ENCODE data around the gene EEF1G. TPM values are rescaled to one million over a fixed set of nuclear protein-coding genes. Genes with fewer than 3 reads are reported as not detected.
"Not testable (repeated sequence)": the region's sequence is repeated elsewhere in the genome, so short reads cannot be mapped to it uniquely, and the experiment has no call there.

EEF1G gene
- polyA plus RNA-seq, 1 donor, result 2,426 TPM

GRCh38 chr11:62569611-62570010 lies 4.1 kb downstream of the EEF1G start:
- Histone ChIP-seq H3K4me1 (ENCODE audit: control insufficient read depth, insufficient read depth, low read length) (peaks cover 15% of the 10 kb centered on the region), H3K4me3 (ENCODE audit: low read length) (no peak overlapping the region), H3K36me3 (ENCODE audit: control insufficient read depth, insufficient read depth, low read length) (peaks cover 70% of the 10 kb centered on the region), H3K27me3 (ENCODE audit: control insufficient read depth, insufficient read depth, low read length) (no peaks in the 10 kb centered on the region), H3K27ac (ENCODE audit: low read length) (no peak overlapping the region), H3K9me3 (ENCODE audit: control insufficient read depth, low read depth, low read length) (no peaks in the 10 kb centered on the region)
- no peak for DNase-seq
- WGBS (ENCODE audit: insufficient coverage, low lambda C conversion rate), result no CpG with 5 or more reads among the region's 1 CpG

DNA sequence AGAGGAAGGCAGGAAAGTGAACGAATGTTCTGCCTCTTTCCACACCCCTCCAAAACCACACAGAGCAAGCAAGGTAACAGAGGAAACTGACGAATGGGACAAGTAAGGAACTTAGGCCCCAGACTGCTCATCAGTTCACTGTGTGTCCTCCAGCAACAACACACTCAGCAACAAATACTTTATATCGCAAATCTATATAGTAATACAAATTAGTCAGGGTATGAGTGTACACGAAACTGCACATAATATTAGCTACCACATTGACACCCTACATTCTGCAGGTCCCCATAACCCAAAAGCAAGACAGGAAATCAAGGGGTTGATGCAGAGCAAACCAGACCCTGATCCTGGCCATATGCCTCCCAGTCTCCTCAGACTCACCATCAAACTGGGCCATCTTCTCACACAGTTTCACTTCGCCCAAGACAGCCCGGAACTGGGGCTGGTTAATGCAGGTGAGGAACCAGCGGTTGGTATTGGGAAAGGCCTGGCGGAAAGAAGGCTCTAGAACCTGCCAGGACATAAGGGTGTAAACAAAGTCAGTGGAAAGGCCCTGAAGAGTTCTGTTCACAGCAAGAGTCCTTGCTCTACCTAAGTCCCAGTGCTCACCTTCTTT lies 6.6 kb downstream of the EEF1G start:
- no CpG with 5 or more reads among the region's 8 CpGs for WGBS (ENCODE audit: insufficient coverage, low lambda C conversion rate)
- no peak overlapping the region for H3K27ac ChIP-seq (ENCODE audit: low read length)
- no peak for DNase-seq
- H3K36me3 ChIP-seq (ENCODE audit: control insufficient read depth, insufficient read depth, low read length), result peaks cover 84% of the 10 kb centered on the region
- no peak overlapping the region for H3K4me3 ChIP-seq (ENCODE audit: low read length)
- H3K27me3 ChIP-seq (ENCODE audit: control insufficient read depth, insufficient read depth, low read length), result no peaks in the 10 kb centered on the region
- H3K9me3 ChIP-seq (ENCODE audit: control insufficient read depth, low read depth, low read length), result no peaks in the 10 kb centered on the region
- H3K4me1 ChIP-seq (ENCODE audit: control insufficient read depth, insufficient read depth, low read length), result peaks cover 13% of the 10 kb centered on the region

GRCh38 chr11:62566247-62566646 lies 7.4 kb downstream of the EEF1G start:
- 95% methylated on average over 7 of the region's 8 CpGs for WGBS (ENCODE audit: insufficient coverage, low lambda C conversion rate)
- Histone ChIP-seq H3K4me1 (ENCODE audit: control insufficient read depth, insufficient read depth, low read length) (peaks cover 19% of the 10 kb centered on the region), H3K36me3 (ENCODE audit: control insufficient read depth, insufficient read depth, low read length) (peaks cover 80% of the 10 kb centered on the region), H3K4me3 (ENCODE audit: low read length) (no peak overlapping the region), H3K27me3 (ENCODE audit: control insufficient read depth, insufficient read depth, low read length) (no peaks in the 10 kb centered on the region), H3K9me3 (ENCODE audit: control insufficient read depth, low read depth, low read length) (no peaks in the 10 kb centered on the region), H3K27ac (ENCODE audit: low read length) (no peak overlapping the region)
- no peak for DNase-seq

- Histone ChIP-seq H3K36me3 (ENCODE audit: control insufficient read depth, insufficient read depth, low read length) (peaks cover 72% of the 10 kb centered on the region), H3K27me3 (ENCODE audit: control insufficient read depth, insufficient read depth, low read length) (no peaks in the 10 kb centered on the region), H3K4me3 (ENCODE audit: low read length) (no peak overlapping the region), H3K4me1 (ENCODE audit: control insufficient read depth, insufficient read depth, low read length) (peaks cover 26% of the 10 kb centered on the region), H3K27ac (ENCODE audit: low read length) (peak overlapping the region; percentile 22), H3K9me3 (ENCODE audit: control insufficient read depth, low read depth, low read length) (no peaks in the 10 kb centered on the region)
- WGBS (ENCODE audit: insufficient coverage, low lambda C conversion rate), result 17% methylated on average over 1 of the region's 5 CpGs
- no peak for DNase-seq
Observed at GRCh38 chr11:62565100-62565802, 8.4 kb downstream of the EEF1G start.

DNA sequence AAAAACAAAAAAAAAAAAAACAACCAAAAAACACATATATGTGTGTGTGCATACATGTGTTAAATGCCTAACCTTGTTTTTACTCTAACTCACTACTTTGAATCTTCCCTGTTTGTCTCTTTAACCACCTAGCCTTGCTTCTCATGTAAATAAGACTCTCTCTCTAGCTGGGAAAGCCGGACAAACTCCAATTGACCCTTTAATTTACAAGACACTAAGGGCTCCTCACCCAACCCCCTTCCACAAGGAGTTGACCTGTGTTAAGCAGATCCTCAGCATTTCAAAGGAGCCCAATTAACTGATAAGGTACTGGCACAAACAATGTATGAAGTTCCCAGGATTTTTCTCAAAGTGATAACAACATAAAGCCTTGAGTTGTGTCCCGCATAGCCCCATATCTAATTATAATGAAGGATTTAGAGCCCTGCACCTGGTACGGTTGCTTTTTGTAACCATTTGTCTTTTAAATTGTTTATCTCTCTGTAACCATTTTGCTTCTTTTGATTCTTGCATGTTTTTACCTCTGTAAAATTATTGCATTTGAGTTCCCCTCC lies 11.9 kb downstream of the EEF1G start:
- not testable (repeated sequence) for H3K4me3 ChIP-seq (ENCODE audit: low read length); H3K27me3 ChIP-seq (ENCODE audit: control insufficient read depth, insufficient read depth, low read length); H3K9me3 ChIP-seq (ENCODE audit: control insufficient read depth, low read depth, low read length); DNase-seq
- WGBS (ENCODE audit: insufficient coverage, low lambda C conversion rate), result 0% methylated on average over 1 of the region's 3 CpGs
- Histone ChIP-seq H3K4me1 (ENCODE audit: control insufficient read depth, insufficient read depth, low read length) (peaks cover 41% of the 10 kb centered on the region), H3K36me3 (ENCODE audit: control insufficient read depth, insufficient read depth, low read length) (peaks cover 64% of the 10 kb centered on the region), H3K27ac (ENCODE audit: low read length) (peak overlapping the region; percentile 26)

GRCh38 chr11:62560566-62561103 lies 13.1 kb downstream of the EEF1G start:
- H3K36me3 ChIP-seq (ENCODE audit: control insufficient read depth, insufficient read depth, low read length), result peaks cover 53% of the 10 kb centered on the region
- DNase-seq, result peak; percentile 94 to 95

DNA sequence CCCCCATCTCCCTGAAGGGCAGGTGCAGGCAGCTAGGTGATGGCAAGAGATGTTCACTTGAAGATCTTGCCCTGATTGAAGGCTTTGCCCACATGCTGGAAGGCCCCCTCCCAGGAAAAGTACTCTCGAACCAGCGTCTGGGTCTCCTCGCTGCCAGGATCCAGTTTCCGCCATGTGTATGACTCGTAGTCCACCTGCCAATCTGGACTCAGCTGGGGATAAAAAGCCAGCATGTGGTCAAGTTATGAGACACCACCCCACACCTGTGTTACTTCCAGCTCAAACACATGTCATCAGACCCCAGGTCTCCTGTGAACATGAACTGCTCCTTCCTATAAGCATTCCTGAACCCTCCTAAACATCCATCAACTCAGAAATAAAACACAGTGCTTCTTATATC lies 14.1 kb downstream of the EEF1G start:
- H3K4me1 ChIP-seq (ENCODE audit: control insufficient read depth, insufficient read depth, low read length), result peaks cover 53% of the 10 kb centered on the region
- no CpG with 5 or more reads among the region's 5 CpGs for WGBS (ENCODE audit: insufficient coverage, low lambda C conversion rate)
- H3K4me3 ChIP-seq (ENCODE audit: low read length); DNase-seq; H3K27me3 ChIP-seq (ENCODE audit: control insufficient read depth, insufficient read depth, low read length); H3K9me3 ChIP-seq (ENCODE audit: control insufficient read depth, low read depth, low read length); H3K27ac ChIP-seq (ENCODE audit: low read length): not testable (repeated sequence)
- H3K36me3 ChIP-seq (ENCODE audit: control insufficient read depth, insufficient read depth, low read length), result peaks cover 46% of the 10 kb centered on the region

More at GRCh38 chr11:62560566-62561103, 13.1 kb downstream of the EEF1G start:
- no peaks in the 10 kb centered on the region for H3K9me3 ChIP-seq (ENCODE audit: control insufficient read depth, low read depth, low read length)
- H3K27ac ChIP-seq (ENCODE audit: low read length), result peak overlapping the region; percentile 64
- no peak overlapping the region for H3K4me3 ChIP-seq (ENCODE audit: low read length)
- peaks cover 49% of the 10 kb centered on the region for H3K4me1 ChIP-seq (ENCODE audit: control insufficient read depth, insufficient read depth, low read length)
- no CpG with 5 or more reads among the region's 2 CpGs for WGBS (ENCODE audit: insufficient coverage, low lambda C conversion rate)
- no peaks in the 10 kb centered on the region for H3K27me3 ChIP-seq (ENCODE audit: control insufficient read depth, insufficient read depth, low read length)

DNA sequence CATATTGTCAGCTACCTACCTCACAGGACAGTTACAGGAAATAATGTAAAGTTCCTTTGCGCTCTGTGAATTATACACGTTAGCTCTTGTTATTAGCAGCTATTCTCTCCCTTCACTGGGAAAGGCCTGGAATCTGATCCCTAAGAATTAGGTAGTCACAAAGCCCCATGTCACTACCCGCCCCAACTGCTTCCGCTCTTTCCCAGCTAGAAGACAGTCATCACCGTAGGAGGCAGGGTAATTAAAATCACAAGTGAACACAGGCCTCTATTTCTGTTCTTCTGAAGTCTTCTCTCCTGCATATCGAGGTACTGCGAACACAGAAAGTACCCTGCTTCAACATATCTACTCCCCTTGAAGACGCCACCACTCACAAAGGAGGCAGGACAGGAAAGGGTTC lies 14.5 kb downstream of the EEF1G start:
- H3K27ac ChIP-seq (ENCODE audit: low read length), result no peak overlapping the region
- no peak for DNase-seq
- H3K36me3 ChIP-seq (ENCODE audit: control insufficient read depth, insufficient read depth, low read length), result peaks cover 46% of the 10 kb centered on the region
- WGBS (ENCODE audit: insufficient coverage, low lambda C conversion rate), result no CpG with 5 or more reads among the region's 8 CpGs
- peaks cover 57% of the 10 kb centered on the region for H3K4me1 ChIP-seq (ENCODE audit: control insufficient read depth, insufficient read depth, low read length)
- no peaks in the 10 kb centered on the region for H3K27me3 ChIP-seq (ENCODE audit: control insufficient read depth, insufficient read depth, low read length)
- no peak overlapping the region for H3K4me3 ChIP-seq (ENCODE audit: low read length)
- no peaks in the 10 kb centered on the region for H3K9me3 ChIP-seq (ENCODE audit: control insufficient read depth, low read depth, low read length)

DNA sequence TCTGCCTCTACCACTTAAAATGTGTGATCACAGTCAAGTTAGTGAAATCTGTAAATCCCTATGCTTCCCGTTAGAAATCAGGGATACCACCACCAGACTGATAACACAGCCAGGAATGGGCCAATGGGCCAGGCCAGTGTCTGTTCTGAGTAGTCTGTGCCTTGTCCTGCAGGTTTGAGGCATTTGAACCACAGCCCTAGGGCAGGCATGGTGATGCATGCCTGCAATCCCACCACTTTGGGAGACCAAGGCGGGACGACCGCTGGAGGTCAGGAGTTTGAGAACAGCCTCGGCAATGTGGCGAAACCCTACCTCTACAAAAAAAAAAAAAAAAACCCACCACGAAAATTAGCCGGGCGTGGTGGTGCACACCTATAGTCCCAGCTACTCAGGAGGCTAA lies 15.0 kb downstream of the EEF1G start:
- H3K27me3 ChIP-seq (ENCODE audit: control insufficient read depth, insufficient read depth, low read length), result no peaks in the 10 kb centered on the region
- H3K27ac ChIP-seq (ENCODE audit: low read length), result peak overlapping the region; percentile 47
- no CpG with 5 or more reads among the region's 9 CpGs for WGBS (ENCODE audit: insufficient coverage, low lambda C conversion rate)
- H3K36me3 ChIP-seq (ENCODE audit: control insufficient read depth, insufficient read depth, low read length), result peaks cover 42% of the 10 kb centered on the region
- H3K4me1 ChIP-seq (ENCODE audit: control insufficient read depth, insufficient read depth, low read length), result peaks cover 63% of the 10 kb centered on the region
- H3K4me3 ChIP-seq (ENCODE audit: low read length), result no peak overlapping the region
- no peaks in the 10 kb centered on the region for H3K9me3 ChIP-seq (ENCODE audit: control insufficient read depth, low read depth, low read length)
- no peak for DNase-seq

DNA sequence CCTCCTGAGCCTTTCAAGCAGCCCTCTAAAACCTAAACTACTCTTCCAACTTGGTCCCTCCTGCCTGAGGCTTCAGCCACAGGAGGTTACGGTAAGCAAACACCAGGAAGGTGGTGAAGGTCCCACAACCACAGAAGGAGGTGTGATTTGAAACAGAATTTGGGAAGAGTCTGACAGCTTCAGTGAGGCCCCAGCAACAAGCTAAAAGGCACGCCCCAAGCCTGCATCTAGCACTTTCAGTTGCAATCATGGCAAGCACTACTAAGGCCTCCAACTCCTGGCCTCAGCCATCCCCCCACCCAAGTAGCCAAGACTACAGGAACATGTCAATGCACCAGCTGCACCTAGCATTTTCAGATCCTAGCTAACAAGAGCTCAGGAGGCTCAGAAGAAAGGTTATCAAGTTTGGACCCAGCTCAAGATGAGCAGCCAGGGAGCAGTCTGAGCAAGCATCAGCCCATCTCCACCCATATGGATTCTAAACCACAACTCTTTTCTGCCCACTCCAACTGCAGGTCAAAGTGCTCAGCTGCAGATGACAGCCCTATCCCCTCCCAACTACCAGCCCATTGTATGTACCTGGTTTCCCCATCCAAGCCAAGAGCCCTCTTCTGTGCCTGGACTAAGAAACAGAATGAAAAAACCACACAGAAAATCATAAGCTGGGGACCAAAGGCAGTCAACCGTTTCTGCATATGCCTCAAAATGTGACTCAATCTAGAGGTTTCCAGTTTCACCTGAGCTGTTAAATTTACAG lies 16.6 kb downstream of the EEF1G start:
- Histone ChIP-seq H3K27ac (ENCODE audit: low read length) (peak overlapping the region; percentile 47), H3K36me3 (ENCODE audit: control insufficient read depth, insufficient read depth, low read length) (peaks cover 29% of the 10 kb centered on the region), H3K9me3 (ENCODE audit: control insufficient read depth, low read depth, low read length) (no peaks in the 10 kb centered on the region), H3K4me3 (ENCODE audit: low read length) (no peak overlapping the region), H3K4me1 (ENCODE audit: control insufficient read depth, insufficient read depth, low read length) (peaks cover 74% of the 10 kb centered on the region), H3K27me3 (ENCODE audit: control insufficient read depth, insufficient read depth, low read length) (no peaks in the 10 kb centered on the region)
- WGBS (ENCODE audit: insufficient coverage, low lambda C conversion rate), result no CpG with 5 or more reads among the region's 3 CpGs
- no peak for DNase-seq
